ENCODE measurements around the gene RAB11FIP5.

The RAB11FIP5 gene

GRCh38 chr2:73034661-73035375 is 77.9 kb downstream of the RAB11FIP5 start:
- TF ChIP-seq, protein P1, sequence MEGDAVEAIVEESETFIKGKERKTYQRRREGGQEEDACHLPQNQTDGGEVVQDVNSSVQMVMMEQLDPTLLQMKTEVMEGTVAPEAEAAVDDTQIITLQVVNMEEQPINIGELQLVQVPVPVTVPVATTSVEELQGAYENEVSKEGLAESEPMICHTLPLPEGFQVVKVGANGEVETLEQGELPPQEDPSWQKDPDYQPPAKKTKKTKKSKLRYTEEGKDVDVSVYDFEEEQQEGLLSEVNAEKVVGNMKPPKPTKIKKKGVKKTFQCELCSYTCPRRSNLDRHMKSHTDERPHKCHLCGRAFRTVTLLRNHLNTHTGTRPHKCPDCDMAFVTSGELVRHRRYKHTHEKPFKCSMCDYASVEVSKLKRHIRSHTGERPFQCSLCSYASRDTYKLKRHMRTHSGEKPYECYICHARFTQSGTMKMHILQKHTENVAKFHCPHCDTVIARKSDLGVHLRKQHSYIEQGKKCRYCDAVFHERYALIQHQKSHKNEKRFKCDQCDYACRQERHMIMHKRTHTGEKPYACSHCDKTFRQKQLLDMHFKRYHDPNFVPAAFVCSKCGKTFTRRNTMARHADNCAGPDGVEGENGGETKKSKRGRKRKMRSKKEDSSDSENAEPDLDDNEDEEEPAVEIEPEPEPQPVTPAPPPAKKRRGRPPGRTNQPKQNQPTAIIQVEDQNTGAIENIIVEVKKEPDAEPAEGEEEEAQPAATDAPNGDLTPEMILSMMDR (conservative IDR thresholded peaks at IDR 0.05; ENCODE audit: low read depth, low read length): no peak
- no peak overlapping the region for H3K4me3 ChIP-seq (ENCODE audit: low read length)
- DNase-seq (ENCODE audit: low read depth): no peak

- TF ChIP-seq, protein P1 (conservative IDR thresholded peaks at IDR 0.05; ENCODE audit: low read depth, low read length): no peak
- no peak overlapping the region for H3K4me3 ChIP-seq (ENCODE audit: low read length)
- no peak for DNase-seq (ENCODE audit: low read depth)
Measured at GRCh38 chr2:73033766-73034381, 78.9 kb downstream of the RAB11FIP5 start.

DNA sequence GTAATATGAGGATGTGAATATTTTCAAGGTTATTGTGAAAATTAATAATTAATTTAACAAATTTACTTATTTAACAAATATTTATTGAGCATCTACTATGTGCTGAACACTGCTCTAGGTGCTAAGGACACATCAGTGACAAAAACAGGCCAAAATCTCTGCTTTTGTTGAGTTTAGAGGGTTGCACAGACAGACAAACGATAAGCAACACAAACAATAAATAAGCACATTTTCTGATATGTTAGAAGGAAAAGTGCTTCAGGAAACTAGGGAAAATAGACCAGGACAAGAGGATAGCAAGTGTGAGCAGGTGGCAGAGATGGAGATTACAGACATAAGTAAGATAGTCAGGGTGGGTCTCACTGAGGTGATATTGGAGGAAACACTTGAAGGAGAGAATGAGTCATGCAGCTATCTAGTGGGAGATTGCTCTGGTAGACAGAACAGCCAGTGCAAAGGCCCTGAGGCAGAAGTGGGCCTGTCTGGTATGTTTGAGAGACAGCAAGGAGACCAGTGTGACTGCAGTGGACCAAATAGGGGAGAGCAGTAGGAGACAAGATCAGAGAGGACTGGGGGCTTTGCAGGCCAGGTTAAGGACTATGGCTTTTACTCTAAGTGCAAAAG is 79.5 kb downstream of the RAB11FIP5 start:
- no peak for DNase-seq (ENCODE audit: low read depth)
- TF ChIP-seq, protein P1 (conservative IDR thresholded peaks at IDR 0.05; ENCODE audit: low read depth, low read length): no peak
- H3K4me3 ChIP-seq (ENCODE audit: low read length): no peak overlapping the region

DNA sequence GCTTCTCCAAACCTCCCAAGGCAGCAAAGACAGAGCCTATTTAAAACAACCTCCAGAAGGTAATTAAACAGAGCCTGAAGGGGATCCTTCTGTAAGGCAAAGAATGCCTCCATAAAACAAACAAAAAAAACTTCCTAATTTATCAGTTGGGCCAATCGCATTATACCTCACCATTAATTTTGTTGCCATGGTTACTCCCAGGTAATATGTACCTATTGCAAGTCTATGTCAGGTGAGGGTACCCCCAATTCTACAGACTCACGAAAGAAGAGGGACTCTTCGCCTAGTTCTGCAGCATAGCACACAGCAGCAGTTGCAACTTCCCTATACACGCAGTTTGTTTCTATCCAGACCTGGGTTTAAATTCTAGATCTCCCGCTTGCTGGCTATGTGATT is 80.0 kb downstream of the RAB11FIP5 start:
- DNase-seq (ENCODE audit: low read depth): no peak
- H3K4me3 ChIP-seq (ENCODE audit: low read length): no peak overlapping the region
- TF ChIP-seq, protein P1 (conservative IDR thresholded peaks at IDR 0.05; ENCODE audit: low read depth, low read length): no peak

DNA sequence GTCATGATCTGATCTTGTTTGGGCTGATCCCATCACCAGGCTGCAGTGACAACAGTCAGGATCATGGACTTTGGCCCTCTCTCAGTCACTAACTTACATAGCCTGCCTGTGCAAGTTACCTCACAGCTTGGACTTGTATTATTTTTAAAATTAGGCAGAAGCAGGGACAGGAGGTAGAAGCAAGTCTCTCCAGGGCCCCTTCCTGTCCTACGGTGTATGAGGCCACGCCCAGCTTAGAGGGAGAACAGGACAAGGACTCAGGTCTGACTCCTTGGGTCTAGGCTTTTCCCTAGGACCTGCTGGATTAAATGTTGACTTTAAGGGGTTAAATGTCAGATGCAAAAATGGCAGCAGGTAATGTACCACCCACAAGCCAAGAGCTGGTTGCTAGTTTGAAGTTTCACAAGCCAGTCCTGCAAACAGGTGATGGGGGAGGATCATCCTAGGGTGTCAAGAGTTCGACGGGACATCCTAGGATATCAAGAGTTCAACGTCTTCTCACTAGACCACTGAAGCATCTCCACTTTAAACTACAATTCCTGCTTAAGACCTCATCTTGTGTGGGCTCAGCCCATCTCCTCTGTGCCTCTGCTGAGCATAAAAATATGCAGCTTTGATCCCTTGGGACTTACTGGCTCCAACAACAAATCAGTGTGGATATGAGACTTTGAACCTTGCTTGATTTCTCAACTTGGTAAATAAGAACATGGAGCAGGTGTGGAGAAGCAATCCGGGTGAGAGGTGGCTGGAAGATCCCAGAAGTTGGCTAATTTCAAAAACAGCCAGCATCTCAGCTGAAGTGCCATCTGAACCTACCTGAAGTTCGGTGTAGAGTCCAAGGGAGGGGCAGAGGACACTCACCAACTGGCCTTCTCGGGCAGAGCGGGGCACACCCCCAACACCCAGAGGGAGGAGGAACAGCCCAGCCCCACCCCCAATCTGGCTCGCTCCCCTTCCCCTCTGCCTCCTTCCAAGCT is 80.7 kb downstream of the RAB11FIP5 start:
- TF ChIP-seq, protein P1 (conservative IDR thresholded peaks at IDR 0.05; ENCODE audit: low read depth, low read length): no peak
- H3K4me3 ChIP-seq (ENCODE audit: low read length): no peak overlapping the region

DNA sequence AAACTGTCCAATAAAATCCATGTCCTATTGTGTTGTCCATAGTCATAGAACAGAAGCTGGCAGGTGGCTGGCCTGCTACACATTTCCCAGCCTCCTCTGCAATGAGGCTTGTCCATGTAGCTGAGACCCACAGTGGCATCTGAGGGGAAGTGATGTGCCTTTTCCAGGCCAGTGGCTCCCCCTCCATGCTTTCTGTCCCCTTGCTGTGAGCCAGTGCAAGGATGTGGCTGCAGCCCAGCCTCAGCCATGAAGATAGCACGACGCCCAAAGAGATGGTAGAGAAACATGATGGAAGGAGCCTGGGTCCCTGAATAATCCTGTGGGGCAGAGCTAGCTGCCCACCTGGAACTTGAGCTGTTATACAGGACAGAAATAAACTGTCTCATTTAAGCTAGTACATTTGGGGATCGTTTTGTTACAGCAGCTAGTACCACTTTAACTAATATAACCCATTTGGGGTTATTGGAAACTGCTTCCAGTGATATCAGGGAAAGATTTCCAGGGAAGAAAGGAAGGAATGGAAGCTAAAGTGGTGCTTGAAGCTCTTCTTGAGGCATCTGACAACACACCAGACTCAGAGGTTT is 81.6 kb downstream of the RAB11FIP5 start:
- H3K4me3 ChIP-seq (ENCODE audit: low read length): no peak overlapping the region
- TF ChIP-seq, protein P1 (conservative IDR thresholded peaks at IDR 0.05; ENCODE audit: low read depth, low read length): no peak
- no peak for DNase-seq (ENCODE audit: low read depth)

More for the DNA sequence above, 80.7 kb downstream of the RAB11FIP5 start:
- no peak for DNase-seq (ENCODE audit: low read depth)

Measured in retinal pigment epithelial cell (primary cell).